Activated CD8-positive, alpha-beta memory T cell treated with anti-CD3 and anti-CD28 coated beads for 36 hours (primary cell): ENCODE data around the gene ANGPT4. TPM values are rescaled to one million over a fixed set of nuclear protein-coding genes. Genes with fewer than 3 reads are reported as not detected.

Experiments
- CTCF ChIA-PET: fragments of 350-600 bp; sonication (Branson Sonifier 250); formaldehyde crosslinking; loops from one replicate; lab custom pipeline; 2021; ENCODE audit warnings: antibody characterized with exemption; lab: Charles Lee
- POLR2A ChIA-PET: fragments of 350-600 bp; sonication (Branson Sonifier 250); formaldehyde crosslinking; loops from one replicate; lab custom pipeline; 2021; ENCODE audit warnings: antibody characterized with exemption; lab: Charles Lee
- total RNA-seq, 2 experiments: library from RNA; stranded (reverse); gene quantifications; one replicate each; pipeline ENCODE4 v1.2.3, GENCODE V29; 2021

The ANGPT4 gene
- total RNA-seq, 2 experiments from 2014 or later = not detected

DNA sequence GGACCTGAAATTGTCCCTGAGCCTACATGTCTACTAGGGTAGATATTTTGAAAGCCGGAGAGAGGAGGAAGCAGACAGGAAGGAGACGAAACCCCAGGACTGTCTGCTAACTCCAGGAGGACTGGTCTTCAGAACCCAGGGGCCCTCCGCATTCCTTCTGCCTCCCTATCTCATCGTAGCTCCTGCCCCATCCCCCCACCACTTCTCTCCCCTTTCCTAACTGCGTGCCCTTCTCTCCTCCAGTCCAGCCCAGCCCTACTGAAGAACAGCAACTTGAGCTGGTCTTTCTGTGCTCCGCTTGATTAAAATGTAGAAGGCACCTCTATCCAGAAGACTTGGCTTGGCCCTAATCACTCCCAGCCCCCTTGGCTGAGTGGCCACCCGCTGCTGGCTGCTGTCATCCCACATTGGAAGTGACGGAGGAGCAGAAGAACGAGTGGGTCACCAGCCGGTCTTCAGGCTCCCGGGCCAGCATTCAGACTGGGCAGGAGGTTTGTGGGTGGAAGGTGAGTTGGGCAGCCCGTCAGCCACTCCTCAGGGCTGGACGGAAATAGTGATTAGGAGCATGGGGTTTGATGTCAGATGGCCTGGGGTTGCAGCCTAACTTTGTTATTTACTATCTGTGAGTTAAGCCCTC lies 28.8 kb upstream of the ANGPT4 start:
- ChIA-PET CTCF (interaction anchor here (2.7 kb wide), 1 partner anchor 11 kb away, joined by 12 read pairs; no protein-coding TSS in a partner anchor), POLR2A (no interaction called here)

- CTCF ChIA-PET = interaction anchor here (0.7 kb wide), 1 partner anchor 11 kb away, joined by 3 read pairs; no protein-coding TSS in a partner anchor
- POLR2A ChIA-PET = no interaction called here
Observed at GRCh38 chr20:944148-944547, 28.0 kb upstream of the ANGPT4 start.

- ChIA-PET CTCF (interaction anchor here (0.8 kb wide), 1 partner anchor 54 kb away, joined by 3 read pairs; no protein-coding TSS in a partner anchor), POLR2A (no interaction called here)
Observed at GRCh38 chr20:942611-943010, 26.5 kb upstream of the ANGPT4 start.

DNA sequence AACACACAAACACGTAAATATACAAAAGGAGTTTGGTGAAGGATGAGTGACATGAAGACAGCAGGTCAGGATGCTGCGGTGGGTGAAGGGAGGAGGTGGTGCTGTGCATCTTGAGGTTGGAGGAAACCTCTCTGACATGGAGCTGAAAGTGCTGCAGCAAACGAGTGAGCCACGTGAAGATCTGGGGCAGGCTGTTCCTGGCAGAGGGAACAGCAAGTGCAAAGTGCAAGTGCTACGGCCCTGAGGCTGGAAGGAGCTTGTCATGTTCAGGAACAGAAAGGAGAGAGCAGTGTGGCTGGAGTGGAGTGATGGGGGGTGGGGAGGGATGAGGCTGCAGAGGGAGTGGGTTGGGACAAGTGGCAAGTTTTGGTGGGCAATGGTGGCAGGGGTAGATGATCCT lies 24.8 kb upstream of the ANGPT4 start:
- POLR2A ChIA-PET = no interaction called here

DNA sequence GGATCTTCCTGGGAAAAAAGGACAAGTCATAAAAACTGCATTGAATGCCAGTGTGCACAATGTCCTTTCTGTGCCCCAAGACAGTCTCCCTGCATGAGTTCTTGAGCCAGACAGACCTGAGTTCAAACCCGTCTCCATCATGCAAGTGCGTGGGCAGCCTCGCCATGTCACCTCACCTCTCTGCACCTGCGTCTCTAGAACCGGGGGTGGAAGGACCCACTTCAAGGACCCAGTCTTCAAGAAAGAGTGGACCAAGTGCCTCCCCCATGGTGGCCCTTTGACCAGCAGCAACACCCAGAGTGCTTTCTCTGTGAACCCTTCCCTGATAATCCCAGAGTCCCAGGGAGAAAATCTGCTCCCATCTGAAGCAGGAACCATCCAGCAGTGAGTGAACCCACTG lies 23.5 kb upstream of the ANGPT4 start:
- ChIA-PET POLR2A (no interaction called here), CTCF (no interaction called here)

More for the DNA sequence above, 24.8 kb upstream of the ANGPT4 start:
- CTCF ChIA-PET = interaction anchor here (0.6 kb wide), 1 partner anchor 49 kb away, joined by 3 read pairs; no protein-coding TSS in a partner anchor

DNA sequence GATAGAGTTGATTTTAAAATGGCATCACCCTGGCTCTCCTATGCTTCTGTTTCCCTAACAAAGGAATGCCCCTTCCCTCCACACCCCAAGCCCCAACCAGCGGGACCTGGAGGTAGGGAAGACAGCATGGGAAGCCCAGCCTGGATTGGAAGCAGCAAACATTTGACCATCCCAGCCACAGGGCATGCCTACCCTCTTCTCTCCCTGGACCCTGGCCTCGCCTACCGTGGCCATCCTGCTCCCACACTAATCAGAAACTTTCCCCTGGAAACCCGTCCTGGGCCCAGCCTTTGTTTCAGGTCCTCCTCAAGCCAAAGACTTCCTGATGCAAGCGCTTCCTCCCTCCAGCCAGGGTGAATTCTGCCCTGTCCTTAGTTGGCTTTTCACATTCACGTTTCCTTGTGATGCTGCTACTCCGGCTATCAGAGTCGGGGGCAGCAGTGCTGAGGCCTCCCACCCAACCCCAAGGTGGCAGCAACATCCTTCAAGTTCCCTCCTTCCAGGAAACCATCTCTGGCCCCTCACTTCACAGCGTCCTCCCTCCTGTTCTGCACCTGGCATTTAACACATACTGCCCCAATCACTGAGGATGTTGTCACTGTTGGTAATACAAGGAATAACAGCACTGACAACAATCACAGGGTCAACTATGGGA lies 18.2 kb upstream of the ANGPT4 start:
- CTCF ChIA-PET = no interaction called here
- POLR2A ChIA-PET = no interaction called here

- POLR2A ChIA-PET = no interaction called here
Observed at GRCh38 chr20:933029-933428, 16.9 kb upstream of the ANGPT4 start.

GRCh38 chr20:931401-931800 lies 15.3 kb upstream of the ANGPT4 start:
- ChIA-PET POLR2A (no interaction called here), CTCF (no interaction called here)

More at GRCh38 chr20:933029-933428, 16.9 kb upstream of the ANGPT4 start:
- CTCF ChIA-PET = interaction anchor here (0.6 kb wide), 1 partner anchor 11 kb away, joined by 3 read pairs; no protein-coding TSS in a partner anchor

DNA sequence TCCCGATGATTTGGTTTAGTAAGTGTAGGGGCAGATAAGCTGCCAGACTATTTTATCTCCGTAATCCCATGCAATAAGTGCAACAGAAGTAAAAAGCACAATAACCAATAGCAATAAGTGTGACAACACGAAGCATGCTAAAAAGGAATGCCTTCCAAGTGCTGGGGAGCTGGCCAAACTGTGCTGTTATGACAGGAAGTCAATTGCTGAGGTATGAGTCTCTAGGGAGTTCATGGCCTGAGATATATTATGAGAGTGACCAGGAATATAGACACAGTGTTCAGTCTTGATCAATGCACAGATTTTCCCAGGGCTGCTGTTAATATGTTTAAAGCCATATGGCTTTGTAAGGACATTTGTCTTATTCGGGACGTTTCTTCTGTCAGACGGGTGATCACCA lies 10.5 kb upstream of the ANGPT4 start:
- POLR2A ChIA-PET = no interaction called here
- CTCF ChIA-PET = interaction anchor here (1.0 kb wide), 1 partner anchor 136 kb away, joined by 3 read pairs; no protein-coding TSS in a partner anchor

GRCh38 chr20:925516-925915 lies 9.4 kb upstream of the ANGPT4 start:
- ChIA-PET CTCF (interaction anchor here (1.0 kb wide), 1 partner anchor 135 kb away, joined by 3 read pairs; no protein-coding TSS in a partner anchor), POLR2A (no interaction called here)

DNA sequence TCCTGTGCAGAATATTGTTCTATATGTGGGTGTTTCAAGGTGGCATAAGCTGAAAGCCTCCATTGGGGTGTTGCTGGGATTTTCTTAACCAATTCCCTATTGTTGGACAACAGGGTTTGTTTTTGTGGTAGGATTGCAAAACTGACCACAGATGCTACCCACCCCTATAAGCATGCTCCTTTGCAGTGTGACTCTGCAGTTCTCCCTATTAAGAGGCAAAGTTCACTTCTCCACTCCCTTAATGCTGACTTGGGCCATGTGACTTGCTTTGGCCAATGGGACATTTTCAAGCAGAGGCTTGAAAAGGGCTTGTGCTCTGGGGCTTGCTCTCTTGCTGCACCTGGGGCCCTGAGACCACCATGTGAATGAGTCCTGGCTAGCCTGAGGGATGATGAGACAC lies 8.5 kb upstream of the ANGPT4 start:
- POLR2A ChIA-PET = no interaction called here
- CTCF ChIA-PET = no interaction called here

- POLR2A ChIA-PET = no interaction called here
- CTCF ChIA-PET = interaction anchor here (0.7 kb wide), 1 partner anchor 8 kb away, joined by 3 read pairs; no protein-coding TSS in a partner anchor
Observed at GRCh38 chr20:922781-923180, 6.6 kb upstream of the ANGPT4 start.

GRCh38 chr20:921068-921467 lies 4.9 kb upstream of the ANGPT4 start:
- ChIA-PET CTCF (no interaction called here), POLR2A (no interaction called here)

- ChIA-PET POLR2A (no interaction called here), CTCF (no interaction called here)
Observed at GRCh38 chr20:920311-920710, 4.2 kb upstream of the ANGPT4 start.

GRCh38 chr20:919491-919916 lies 3.4 kb upstream of the ANGPT4 start:
- ChIA-PET POLR2A (no interaction called here), CTCF (interaction anchor here (0.7 kb wide), 1 partner anchor 417 kb away, joined by 4 read pairs; no protein-coding TSS in a partner anchor)

DNA sequence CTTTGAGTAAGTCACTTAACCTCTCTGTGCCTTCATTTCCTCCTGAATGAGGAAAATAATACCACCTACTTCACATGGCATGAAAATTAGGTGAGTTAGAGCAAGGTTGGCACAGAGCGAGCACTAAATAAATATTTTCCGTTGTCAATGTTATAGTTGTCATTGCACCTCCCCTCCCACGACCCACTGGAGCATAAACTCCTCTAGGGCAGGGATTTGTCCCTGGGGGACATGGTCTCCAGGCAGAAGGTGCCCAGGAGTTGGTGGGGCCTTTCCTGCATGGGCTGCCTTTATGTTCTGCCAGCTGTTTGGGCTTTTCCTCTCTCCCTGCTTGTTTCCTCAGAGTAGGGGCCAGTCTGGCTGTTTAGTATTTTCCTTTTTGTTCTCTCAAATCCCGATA lies 1.3 kb upstream of the ANGPT4 start:
- CTCF ChIA-PET = interaction anchor here (0.6 to 1.1 kb wide), 2 partner anchors 155 to 1756 kb away, joined by 3 read pairs; no protein-coding TSS in a partner anchor
- POLR2A ChIA-PET = no interaction called here

- CTCF ChIA-PET = interaction anchor here (0.6 to 1.1 kb wide), 2 partner anchors 154 to 1757 kb away, joined by 3 read pairs; no protein-coding TSS in a partner anchor
Observed at GRCh38 chr20:916825-917224, 691 bp upstream of the ANGPT4 start.

DNA sequence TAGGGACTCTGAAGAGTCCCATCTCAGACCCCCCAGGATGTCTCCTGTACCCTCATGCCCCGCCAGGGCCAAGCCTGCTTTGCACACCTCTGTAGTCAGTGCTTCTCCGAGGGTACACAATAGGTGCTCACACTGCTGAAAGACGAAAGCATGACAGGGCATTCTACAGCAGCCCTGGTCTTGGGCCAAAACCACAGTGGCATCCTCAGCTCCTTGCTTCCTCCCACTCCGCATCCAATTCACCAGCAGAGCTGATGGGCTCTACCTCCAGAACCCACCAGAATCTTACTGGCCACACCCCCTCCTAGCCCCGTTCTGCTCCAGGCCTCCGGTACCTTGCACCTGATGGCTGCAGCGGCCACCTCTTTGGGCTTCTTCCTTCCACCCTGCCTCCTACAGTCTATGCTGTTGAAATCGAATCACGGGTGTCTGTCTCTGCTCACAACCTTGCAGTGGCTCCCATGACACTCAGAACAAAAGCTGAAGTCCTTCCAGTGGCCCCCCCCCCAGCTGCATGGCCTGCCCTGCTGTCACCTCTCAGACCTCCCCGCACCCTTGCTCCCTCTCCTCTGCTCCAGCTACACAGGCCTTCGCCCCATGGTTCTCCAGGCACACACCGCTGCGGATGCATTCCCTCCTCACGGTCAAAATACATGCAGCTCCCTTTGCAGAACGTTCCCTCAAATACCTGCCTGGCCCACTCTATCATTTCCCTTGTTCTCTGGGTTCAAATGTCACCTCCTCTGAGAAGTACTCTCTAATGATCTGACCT lies 1.2 kb downstream of the ANGPT4 start:
- POLR2A ChIA-PET = no interaction called here
- CTCF ChIA-PET = interaction anchor here (0.5 kb wide), 1 partner anchor 8 kb away, joined by 3 read pairs; no protein-coding TSS in a partner anchor

More at GRCh38 chr20:916825-917224, 691 bp upstream of the ANGPT4 start:
- POLR2A ChIA-PET = no interaction called here

GRCh38 chr20:913306-913849 lies 2.8 kb downstream of the ANGPT4 start:
- ChIA-PET POLR2A (no interaction called here), CTCF (no interaction called here)
